ENCODE measurements around the gene ELMOD3. TPM values are rescaled to one million over a fixed set of nuclear protein-coding genes. Genes with fewer than 3 reads are reported as not detected.

Gene ELMOD3
- total RNA-seq, 4 donors from 2014 or later: 15.9 to 31.7 (median 25.0) TPM

GRCh38 chr2:85423525-85423924 lies 69.0 kb downstream of the ELMOD3 start:
- Histone ChIP-seq H3K4me1 (peaks cover 8 to 20% of the 10 kb centered on the region in 2 donors), H3K27ac (no peak overlapping the region), H3K4me3 (no peak overlapping the region), H3K36me3 (no peaks in the 10 kb centered on the region), H3K9me3 (no peaks in the 10 kb centered on the region), H3K27me3 (no peaks in the 10 kb centered on the region)
- intact Hi-C loops (cut with DNase I; ENCODE audit: low total_unique reads) (no loop called here), in situ Hi-C loops (cut with MboI; ENCODE audit: low sequenced_read_pairs in 4 of 4) (loop anchor here (5.0 kb wide), 3 partner anchors 124 to 134 kb away; no protein-coding TSS in a partner anchor)
- DNase-seq (peak in 1 of 2 donors; percentile 10), ATAC-seq (no peak)
- TF ChIP-seq, protein P1, sequence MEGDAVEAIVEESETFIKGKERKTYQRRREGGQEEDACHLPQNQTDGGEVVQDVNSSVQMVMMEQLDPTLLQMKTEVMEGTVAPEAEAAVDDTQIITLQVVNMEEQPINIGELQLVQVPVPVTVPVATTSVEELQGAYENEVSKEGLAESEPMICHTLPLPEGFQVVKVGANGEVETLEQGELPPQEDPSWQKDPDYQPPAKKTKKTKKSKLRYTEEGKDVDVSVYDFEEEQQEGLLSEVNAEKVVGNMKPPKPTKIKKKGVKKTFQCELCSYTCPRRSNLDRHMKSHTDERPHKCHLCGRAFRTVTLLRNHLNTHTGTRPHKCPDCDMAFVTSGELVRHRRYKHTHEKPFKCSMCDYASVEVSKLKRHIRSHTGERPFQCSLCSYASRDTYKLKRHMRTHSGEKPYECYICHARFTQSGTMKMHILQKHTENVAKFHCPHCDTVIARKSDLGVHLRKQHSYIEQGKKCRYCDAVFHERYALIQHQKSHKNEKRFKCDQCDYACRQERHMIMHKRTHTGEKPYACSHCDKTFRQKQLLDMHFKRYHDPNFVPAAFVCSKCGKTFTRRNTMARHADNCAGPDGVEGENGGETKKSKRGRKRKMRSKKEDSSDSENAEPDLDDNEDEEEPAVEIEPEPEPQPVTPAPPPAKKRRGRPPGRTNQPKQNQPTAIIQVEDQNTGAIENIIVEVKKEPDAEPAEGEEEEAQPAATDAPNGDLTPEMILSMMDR (IDR thresholded peaks at IDR 0.05 in 4 of 5, conservative IDR thresholded peaks at IDR 0.05 in 1 of 5): no peak
- TF ChIP-seq POLR2A (IDR thresholded peaks at IDR 0.05): no peak

DNA sequence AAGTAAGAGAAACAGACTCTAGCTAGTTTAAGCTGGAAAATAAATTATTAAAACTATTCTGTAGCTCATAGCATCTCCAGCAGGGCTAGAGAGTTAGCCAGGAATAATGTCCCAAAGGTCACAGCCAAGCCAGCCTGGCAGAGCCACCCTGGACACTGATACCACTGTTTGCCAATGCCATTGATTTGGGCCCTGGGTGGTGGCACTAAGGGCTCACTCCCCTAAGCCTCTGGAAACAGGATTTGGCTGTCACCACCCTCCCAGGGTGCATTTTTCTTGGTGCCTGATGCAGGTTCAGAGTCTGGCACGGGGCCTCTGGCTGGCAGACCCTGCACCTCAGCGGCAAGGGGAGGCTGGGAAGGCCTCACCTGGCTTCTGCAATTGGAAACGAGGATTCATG lies 71.0 kb downstream of the ELMOD3 start:
- H3K4me1 ChIP-seq: peaks cover 0 to 4% of the 10 kb centered on the region in 2 donors
- no peak for DNase-seq
- in situ Hi-C loops (cut with MboI; ENCODE audit: low sequenced_read_pairs in 4 of 4): no loop called here
- H3K36me3 ChIP-seq: no peaks in the 10 kb centered on the region
- intact Hi-C loops (cut with DNase I; ENCODE audit: low total_unique reads): no loop called here
- H3K27me3 ChIP-seq: no peaks in the 10 kb centered on the region
- H3K4me3 ChIP-seq: no peak overlapping the region
- ATAC-seq: no peak
- TF ChIP-seq, protein P1 (IDR thresholded peaks at IDR 0.05 in 4 of 5, conservative IDR thresholded peaks at IDR 0.05 in 1 of 5): no peak
- no peak for TF ChIP-seq POLR2A (IDR thresholded peaks at IDR 0.05)
- H3K9me3 ChIP-seq: no peaks in the 10 kb centered on the region
- no peak overlapping the region for H3K27ac ChIP-seq

GRCh38 chr2:85427300-85427835 lies 72.8 kb downstream of the ELMOD3 start:
- Histone ChIP-seq H3K27ac (no peak overlapping the region), H3K27me3 (no peaks in the 10 kb centered on the region), H3K9me3 (no peaks in the 10 kb centered on the region), H3K4me3 (no peak overlapping the region), H3K36me3 (no peaks in the 10 kb centered on the region), H3K4me1 (peaks cover 0 to 3% of the 10 kb centered on the region in 2 donors)
- no peak for ATAC-seq
- TF ChIP-seq, protein P1 (IDR thresholded peaks at IDR 0.05 in 4 of 5, conservative IDR thresholded peaks at IDR 0.05 in 1 of 5): no peak
- TF ChIP-seq POLR2A (IDR thresholded peaks at IDR 0.05): no peak
- intact Hi-C loops (cut with DNase I; ENCODE audit: low total_unique reads): no loop called here
- no peak for DNase-seq
- in situ Hi-C loops (cut with MboI; ENCODE audit: low sequenced_read_pairs in 4 of 4): no loop called here

DNA sequence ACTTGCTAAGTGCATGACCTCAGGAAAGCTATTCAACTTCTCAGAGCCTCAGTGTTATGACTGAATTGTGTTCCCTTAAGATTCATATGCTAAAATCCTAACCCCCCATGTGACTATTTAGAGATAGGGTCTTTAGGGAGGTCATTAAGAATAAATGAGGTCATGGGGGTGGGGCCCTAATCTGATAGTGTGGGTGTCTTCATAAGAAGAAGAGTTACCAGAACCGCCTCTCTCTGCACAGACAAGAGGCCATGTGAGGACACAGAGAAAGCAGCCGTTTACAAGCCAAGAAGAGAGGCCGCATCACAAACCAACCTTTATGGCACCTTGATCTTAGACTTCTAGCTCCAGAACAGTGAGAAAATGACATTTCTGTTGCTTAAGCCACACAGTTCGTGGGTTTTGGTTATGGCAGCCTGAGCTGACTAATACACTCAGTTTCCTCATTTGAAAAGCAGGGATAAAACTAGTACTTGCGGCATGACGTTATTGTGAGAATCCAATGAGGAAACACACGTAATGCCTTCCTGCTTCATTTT lies 73.8 kb downstream of the ELMOD3 start:
- H3K27me3 ChIP-seq: no peaks in the 10 kb centered on the region
- intact Hi-C loops (cut with DNase I; ENCODE audit: low total_unique reads): no loop called here
- TF ChIP-seq, protein P1 (IDR thresholded peaks at IDR 0.05 in 4 of 5, conservative IDR thresholded peaks at IDR 0.05 in 1 of 5): no peak
- TF ChIP-seq POLR2A (IDR thresholded peaks at IDR 0.05): no peak
- no peak overlapping the region for H3K4me3 ChIP-seq
- ATAC-seq: no peak
- DNase-seq: no peak
- H3K36me3 ChIP-seq: no peaks in the 10 kb centered on the region
- H3K9me3 ChIP-seq: no peaks in the 10 kb centered on the region
- in situ Hi-C loops (cut with MboI; ENCODE audit: low sequenced_read_pairs in 4 of 4): no loop called here
- no peak overlapping the region for H3K27ac ChIP-seq
- H3K4me1 ChIP-seq: peaks cover 9 to 13% of the 10 kb centered on the region in 2 donors
